ENCODE results near the gene TNFRSF4. TPM values are rescaled to one million over a fixed set of nuclear protein-coding genes. Genes with fewer than 3 reads are reported as not detected.

The TNFRSF4 gene
- total and polyA plus RNA-seq, 10 of the 15 experiments (the other 5 are each of a cell fraction or from before 2014, with no cell fraction given): 0.05 to 7.3 (median 2.5) TPM; not detected in 1

- TF ChIP-seq E2F4 (IDR thresholded peaks at IDR 0.05; ENCODE audit: low read depth, low read length): no peak
- TF ChIP-seq EED (IDR thresholded peaks at IDR 0.05; ENCODE audit: low read depth): 0 out of 2 replicates have a peak, but pooled peaks have one; percentile 10
- TF ChIP-seq RUNX3 (IDR thresholded peaks at IDR 0.05; ENCODE audit: low read length): 0 out of 2 replicates have a peak, but pooled peaks have one; percentile 11
Measured at GRCh38 chr1:1169429-1170214, 44.3 kb downstream of the TNFRSF4 start (continued).

- BruUV-seq (replicated peaks): no TSS peak
- intact Hi-C loops (cut with micrococcal nuclease; ENCODE audit: unreplicated experiment): no loop called here
- no peak overlapping the region for H2AFZ ChIP-seq (ENCODE audit: control insufficient read depth, low read depth, low read length)
- H3K4me1 ChIP-seq (ENCODE audit: control insufficient read depth, insufficient read depth, low read length): peaks cover 23% of the 10 kb centered on the region
- no peak for FAIRE-seq
- H3K4me2 ChIP-seq (ENCODE audit: control insufficient read depth, insufficient read depth): no peak overlapping the region
- ChIA-PET POLR2A (interaction anchor here (1.2 kb wide), 2 partner anchors 11 to 39 kb away, joined by 3 to 4 read pairs; no protein-coding TSS in a partner anchor), RAD21 (ENCODE audit: unreplicated experiment) (interaction anchor here (1.7 kb wide), 1 partner anchor 37 kb away, joined by 6 read pairs; the partner anchor contains the start of gene TNFRSF18), SMC1A (ENCODE audit: uncharacterized antibody, unreplicated experiment) (interaction anchor here (0.6 to 1.1 kb wide), 2 partner anchors 46 to 136 kb away, joined by 3 to 6 read pairs; no protein-coding TSS in a partner anchor), CTCF (interaction anchor here (0.8 to 1.8 kb wide), 3 partner anchors 10 to 82 kb away, joined by 3 to 4 read pairs (median 3); no protein-coding TSS in a partner anchor)
- no peaks in the 10 kb centered on the region for H3K36me3 ChIP-seq (ENCODE audit: control insufficient read depth in 2 of 2, insufficient read depth in 2 of 2, low read length in 1 of 2)
- no peak for DNase-seq (ENCODE audit: low read depth, low spot score)
- no peak overlapping the region for H3K4me3 ChIP-seq
- TF ChIP-seq ATF3 (IDR thresholded peaks at IDR 0.05; ENCODE audit: borderline replicate concordance, extremely low read depth, low read depth, low read length) (no peak), JUND (IDR thresholded peaks at IDR 0.05; ENCODE audit: low read depth, low read length) (no peak), BCL3 (IDR thresholded peaks at IDR 0.05; ENCODE audit: borderline replicate concordance, insufficient read depth, low read depth, low read length, poor library complexity, severe bottlenecking) (no peak), RB1 (IDR thresholded peaks at IDR 0.05; ENCODE audit: borderline replicate concordance) (no peak), NBN (IDR thresholded peaks at IDR 0.05) (no peak)
- H3K27me3 ChIP-seq (replicated peaks in 1 of 2; ENCODE audit: control insufficient read depth in 2 of 2, insufficient read depth in 2 of 2, low read length in 1 of 2): peaks cover 0 to 3% of the 10 kb centered on the region in 2 experiments; a peak in 3 of 4 replicates
- in situ Hi-C loops (cut with MboI): no loop called here
- no peak overlapping the region for H3K27ac ChIP-seq (ENCODE audit: control insufficient read depth, insufficient read depth)
- peak; percentile 22 for ATAC-seq
- no peaks in the 10 kb centered on the region for H3K79me2 ChIP-seq (ENCODE audit: control insufficient read depth, insufficient read depth, low read length)
- no peaks in the 10 kb centered on the region for H3K9me3 ChIP-seq (replicated peaks; ENCODE audit: control insufficient read depth, insufficient read depth, low read length)
- WGBS (ENCODE audit: insufficient coverage, insufficient replicate concordance, low lambda C conversion rate, missing lambda C conversion rate): 19% methylated on average over 36 of the region's 37 CpGs
- no peak overlapping the region for H3K9ac ChIP-seq (ENCODE audit: control insufficient read depth, insufficient read depth, low read length)
- H4K20me1 ChIP-seq (ENCODE audit: control insufficient read depth, insufficient read depth): no peaks in the 10 kb centered on the region
Measured at GRCh38 chr1:1168451-1169411, 45.2 kb downstream of the TNFRSF4 start.
